Measurements from ENCODE around the gene PHETA1.

Gene PHETA1, protein sequence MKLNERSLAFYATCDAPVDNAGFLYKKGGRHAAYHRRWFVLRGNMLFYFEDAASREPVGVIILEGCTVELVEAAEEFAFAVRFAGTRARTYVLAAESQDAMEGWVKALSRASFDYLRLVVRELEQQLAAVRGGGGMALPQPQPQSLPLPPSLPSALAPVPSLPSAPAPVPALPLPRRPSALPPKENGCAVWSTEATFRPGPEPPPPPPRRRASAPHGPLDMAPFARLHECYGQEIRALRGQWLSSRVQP

DNA sequence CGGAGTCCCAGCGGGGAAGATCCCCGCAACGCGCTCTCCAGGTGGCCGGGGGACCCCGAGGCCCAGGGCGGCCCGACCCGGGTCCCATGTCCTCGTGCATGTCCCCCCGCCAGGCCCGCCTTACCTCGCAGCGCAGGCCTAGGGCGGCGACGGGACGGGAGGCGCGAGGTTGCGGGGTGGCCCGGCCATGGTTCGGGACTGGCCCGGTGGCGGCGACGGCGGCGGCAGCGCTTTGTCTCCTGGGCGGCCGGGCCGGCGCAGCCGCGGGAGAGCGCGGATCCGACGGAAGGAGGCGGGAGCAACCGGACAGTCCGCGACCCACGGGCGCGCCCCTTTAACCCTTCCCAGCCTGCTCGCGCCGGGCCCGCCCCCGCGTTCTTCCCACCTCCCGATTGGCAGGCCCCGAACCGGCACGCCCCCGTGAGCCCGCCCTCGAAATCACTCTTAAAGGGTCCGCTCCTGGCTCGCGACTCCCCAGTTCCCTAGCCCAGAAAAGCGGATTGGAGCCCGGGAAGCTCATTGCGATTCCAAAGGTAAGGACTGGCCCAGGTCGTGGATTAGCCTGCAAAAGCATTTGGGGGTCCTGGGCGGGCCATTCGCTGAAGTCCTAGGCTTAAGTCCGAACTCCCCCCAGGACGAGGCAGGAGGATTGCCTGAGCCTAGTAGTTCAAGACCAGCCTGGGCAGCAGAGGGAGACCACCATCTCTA is at the start of gene PHETA1:
TSS of gene PHETA1 (minus strand) at position 308 of the 708 bp plus-strand sequence. CDS start 5,668 bp downstream, outside the sequence.
- DNase-seq, result no peak

DNA sequence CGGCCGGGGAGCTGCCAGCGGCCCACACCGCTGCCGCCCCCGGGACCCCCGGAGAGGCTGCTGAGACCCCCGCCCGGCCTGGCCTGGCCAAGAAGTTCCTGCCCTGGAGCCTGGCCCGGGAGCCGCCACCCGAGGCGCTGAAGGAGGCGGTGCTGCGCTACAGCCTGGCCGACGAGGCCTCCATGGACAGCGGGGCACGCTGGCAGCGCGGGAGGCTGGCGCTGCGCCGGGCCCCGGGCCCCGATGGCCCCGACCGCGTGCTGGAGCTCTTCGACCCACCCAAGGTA is 49.6 kb upstream of the PHETA1 start:
- no peak for DNase-seq

- DNase-seq, result no peak
Measured at GRCh38 chr12:111417784-111418593, 49.1 kb upstream of the PHETA1 start.

GRCh38 chr12:111417290-111417689 is 48.4 kb upstream of the PHETA1 start:
- DNase-seq, result no peak

GRCh38 chr12:111414711-111415252 is 45.9 kb upstream of the PHETA1 start:
- no peak for DNase-seq

- DNase-seq, result no peak
Measured at GRCh38 chr12:111413442-111414086, 44.7 kb upstream of the PHETA1 start.

GRCh38 chr12:111412830-111413441 is 44.0 kb upstream of the PHETA1 start:
- no peak for DNase-seq

DNA sequence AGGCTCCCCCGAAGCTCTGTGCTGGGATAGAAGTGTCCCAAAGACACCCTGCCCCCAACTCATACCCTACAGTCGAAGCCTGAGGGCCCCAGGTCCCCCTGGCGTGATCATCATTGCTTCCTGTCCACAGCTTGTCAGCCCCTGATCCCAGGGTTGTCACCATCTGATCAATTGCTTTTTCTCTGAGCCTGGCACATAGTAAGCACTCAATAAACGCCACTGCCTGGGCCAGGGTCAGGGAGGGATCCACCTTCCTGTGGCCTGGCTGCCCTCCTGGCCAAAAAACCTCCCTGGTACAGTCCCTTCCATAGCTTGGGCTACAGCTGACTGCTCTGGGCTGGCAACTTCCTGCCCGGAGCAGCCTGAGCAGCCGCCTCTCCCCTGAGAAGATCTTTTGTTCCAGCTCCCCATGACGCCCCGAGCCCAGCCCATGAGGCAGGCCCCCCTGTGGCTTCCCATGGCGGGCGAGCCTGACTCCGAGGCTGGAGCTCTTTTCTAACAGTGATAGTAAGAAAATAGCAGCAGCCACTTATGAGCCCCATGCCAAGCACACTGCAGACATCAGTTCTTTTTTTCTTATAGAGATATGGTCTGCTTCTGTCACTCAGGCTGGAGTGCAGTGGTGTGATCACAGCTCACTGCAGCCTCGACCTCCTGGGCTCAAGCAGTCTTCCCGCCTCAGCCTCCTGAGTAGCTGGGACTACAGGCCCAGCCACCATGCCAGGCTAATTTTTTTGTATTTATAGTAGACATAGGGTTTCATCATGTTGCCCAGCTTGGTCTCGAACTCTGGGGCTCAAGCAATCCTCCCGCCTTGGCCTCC is 43.3 kb upstream of the PHETA1 start:
- no peak for DNase-seq

DNA sequence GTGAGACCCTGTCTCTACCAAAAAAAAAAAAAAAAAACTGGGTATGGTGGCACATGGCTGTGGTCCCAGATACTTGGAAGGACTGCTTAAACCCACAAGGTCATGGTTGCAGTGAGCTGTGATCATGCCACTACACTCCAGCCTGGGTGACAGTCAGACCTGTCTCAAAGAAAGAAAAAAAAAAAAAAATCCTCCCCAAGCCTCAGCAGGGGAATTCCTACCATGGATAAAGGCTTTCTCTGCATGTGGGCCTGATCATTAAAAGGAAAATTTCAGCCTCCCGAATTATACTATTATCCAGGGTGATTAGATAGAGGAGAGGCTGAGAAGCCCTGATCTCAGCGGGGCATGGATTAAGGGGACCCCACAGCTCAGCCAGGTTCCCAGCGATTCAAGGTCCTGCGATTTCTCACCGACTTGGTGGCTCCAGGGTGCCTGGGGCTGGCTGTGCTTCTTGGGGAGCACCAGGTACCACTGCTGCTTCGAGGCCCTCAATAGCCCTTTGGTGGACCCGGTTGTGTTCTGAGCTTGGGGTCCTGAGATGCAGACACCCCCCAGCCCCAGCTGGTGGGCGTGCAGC is 42.4 kb upstream of the PHETA1 start:
- no peak for DNase-seq

DNA sequence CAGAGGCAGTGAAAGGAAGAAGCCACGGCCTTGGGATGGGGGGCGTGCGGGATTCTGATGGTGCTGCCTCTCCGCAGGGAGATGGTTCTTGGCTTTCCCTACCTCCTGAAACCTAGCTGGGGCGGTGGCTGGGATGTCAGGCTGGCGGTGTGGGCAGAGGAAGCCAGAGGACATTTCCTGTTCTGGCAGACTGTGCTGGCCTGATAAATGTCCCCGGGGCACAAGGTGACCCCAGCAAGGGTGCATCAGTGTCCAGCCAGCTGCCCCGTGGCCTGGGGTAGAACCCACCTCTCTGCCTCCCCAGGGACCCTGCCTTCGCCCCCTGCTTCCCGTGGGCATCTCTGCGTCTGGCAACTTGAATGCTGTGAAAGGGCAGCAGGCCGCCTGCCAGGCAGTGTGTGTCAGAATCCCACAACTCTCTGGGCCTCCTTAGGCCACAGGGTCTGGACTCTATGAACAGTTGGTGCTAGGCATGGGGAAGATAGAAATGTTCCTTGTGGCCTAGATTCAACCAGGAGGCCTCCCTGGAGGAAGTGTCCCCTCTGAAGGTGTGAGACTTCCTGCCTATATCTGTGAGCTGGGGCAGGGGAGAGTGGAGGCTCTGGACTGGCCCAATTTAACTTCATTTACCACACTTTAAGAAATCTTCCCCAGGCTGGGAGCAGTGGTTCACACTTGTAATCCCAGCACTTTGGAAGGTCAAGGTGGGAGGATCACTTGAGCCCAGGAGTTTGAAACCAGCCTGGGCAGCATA is 41.7 kb upstream of the PHETA1 start:
- DNase-seq, result no peak

DNA sequence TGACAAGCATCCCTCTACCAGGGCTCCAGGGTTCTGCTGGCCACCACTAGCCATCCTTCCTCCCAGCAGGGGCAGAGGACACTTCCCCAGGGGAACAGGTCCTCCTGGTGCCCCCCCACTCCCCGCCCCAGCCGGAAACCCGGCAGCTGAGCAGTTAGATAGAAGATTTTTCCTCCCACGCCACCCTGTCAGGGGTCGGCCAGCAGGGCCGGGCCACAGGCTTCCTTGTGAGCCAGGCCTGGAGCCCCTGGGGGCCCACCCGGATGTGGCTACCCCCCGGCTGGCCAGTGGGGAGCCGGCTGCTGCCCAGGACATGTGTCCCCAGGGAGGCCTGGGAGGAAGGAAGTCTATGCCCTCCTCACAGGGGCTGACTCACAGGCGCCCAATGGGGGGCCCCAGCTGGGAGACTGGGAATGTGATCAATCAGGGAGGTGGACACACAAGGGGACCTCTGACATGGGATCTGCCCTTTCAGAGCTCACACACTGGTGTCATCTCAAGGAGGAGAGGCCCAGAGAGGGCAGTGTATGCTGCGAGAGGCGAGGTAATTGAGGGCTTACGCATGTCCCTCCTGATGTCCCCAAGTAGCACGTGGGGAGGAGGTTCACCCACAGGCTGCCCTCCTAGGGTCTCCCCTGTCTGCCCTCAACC is 41.0 kb upstream of the PHETA1 start:
- DNase-seq, result no peak

- no peak for DNase-seq
Measured at GRCh38 chr12:111409403-111409779, 40.5 kb upstream of the PHETA1 start.

- DNase-seq, result no peak
Measured at GRCh38 chr12:111408686-111409402, 39.9 kb upstream of the PHETA1 start.

GRCh38 chr12:111408116-111408440 is 39.2 kb upstream of the PHETA1 start:
- DNase-seq, result no peak

DNA sequence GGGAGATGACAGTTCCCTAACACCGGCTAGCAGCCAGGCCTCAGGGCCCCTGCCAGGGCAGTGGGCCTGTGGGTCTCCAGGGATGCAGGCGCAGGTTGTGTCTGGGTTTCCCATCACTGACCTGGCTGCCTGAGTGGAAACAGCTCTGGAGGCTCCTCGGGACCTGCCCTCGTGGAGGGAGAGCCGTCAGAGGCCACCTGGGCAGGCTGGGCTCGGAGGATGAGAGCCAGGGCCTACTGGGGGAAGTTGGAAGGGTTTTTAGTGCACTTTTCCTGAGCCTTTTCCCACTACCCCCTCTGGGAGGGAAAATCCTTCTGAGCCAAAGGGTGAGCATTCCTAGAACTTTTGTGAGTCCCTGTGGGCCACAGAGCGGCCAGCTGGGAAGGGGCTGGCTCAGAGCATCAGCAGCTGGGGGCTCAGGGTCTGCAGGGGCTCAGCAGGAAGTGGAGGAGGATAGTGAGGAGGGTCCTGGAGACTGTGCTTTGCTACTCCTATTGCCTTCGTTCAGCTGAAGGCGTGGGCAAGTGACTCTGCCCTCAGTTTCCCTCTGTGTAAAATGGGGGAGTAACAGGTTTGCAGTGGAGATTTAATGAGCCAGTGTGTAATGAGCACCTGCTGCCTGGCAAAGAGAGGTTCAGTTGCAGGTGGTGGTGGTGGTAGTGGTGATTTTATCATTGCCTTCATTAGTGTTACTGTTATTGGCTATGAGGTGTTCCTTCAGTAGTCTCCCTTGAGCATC is 38.7 kb upstream of the PHETA1 start:
- DNase-seq, result no peak

DNA sequence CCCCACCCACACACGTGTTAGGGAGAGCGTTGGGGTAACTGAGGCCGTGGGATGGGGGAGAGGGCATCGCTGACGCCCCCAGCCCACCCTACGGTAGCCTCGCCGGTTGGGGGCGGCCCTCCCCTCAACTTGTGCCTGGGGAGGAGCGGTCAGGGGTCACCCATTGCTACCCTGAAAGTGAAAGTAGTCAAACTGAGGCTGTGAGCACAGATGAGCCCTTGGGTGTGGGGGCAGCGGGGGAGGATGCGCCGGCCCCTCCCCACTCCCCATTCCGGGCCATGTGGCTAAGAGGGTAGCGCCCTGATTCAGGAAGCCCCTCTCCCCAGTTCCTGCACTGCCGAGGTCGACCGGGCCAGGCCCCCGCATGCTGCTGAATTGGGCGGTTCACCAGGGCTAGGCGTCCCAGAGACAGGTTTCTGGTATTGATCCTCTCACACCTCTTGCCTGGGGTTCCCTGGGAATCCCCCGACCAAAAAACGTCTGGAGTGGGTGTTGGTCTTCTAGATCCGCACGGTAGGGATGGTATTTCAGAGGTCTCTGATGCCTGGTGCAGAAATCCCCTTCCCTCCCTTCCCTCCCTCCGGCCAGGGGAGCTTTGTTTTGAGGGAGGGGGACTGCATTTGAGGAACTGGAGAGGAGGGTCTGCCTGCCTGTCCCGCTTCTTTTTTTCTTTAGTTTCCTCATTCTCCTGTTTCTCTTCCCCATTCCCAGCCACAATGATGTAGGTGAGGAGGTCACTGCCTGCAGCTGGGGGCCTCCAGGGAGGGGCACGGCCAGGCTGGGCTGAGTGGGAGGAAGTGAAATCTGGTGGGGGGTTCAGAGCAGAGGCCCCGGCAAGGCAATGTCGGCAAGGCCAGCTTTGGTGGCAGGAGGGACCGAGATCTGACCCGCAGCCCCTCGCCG is 37.8 kb upstream of the PHETA1 start:
- DNase-seq, result no peak

DNA sequence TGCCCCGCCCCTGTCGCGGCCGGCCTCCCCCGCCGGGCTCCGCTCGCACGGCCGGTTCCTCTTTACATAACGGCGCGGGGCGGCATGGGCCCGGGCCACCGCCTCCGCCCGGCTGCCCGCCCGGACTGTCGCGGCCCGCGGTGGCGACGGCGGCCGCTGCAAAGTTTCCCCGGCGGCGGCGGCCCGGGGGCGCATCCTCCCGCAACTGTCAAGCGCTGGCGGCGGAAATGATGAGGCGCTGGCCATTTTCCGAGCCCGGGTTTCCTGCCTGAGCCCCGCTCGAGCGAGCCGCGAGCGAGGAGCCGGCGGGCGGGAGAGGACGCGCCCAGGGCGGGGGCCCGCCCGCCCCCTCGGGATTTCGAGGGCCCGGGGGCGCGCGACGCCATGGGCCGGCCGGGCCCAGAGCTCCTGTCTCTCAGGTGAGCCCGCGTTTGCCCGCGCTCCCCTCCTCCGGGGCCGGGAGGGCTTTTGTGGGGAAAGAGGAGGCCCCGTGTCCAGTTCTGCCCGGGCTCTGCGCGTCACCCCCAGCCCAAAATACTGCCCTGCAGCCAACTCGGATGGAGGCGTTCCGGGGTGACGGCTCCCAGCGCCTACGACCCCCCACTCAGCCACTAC is 37.1 kb upstream of the PHETA1 start, which contains the start of gene SH2B3:
TSS of gene SH2B3 (plus strand) at position 65 of the 615 bp plus-strand sequence. CDS start 12,223 bp downstream, outside the sequence.
- DNase-seq, result no peak

All from NK-92 treated with Interleukin-12 subunit alpha and Interleukin-12 subunit beta, amount 100 ng/mL, for 24 hours (cell line).